OCI-LY1 (cell line): ENCODE results near the gene MBNL1.

Source experiments
- CTCF ChIP-seq: fragments of 200-600 bp; sonication (generic), shearing (Covaris generic); IDR thresholded peaks from 2 replicates; pipeline ENCODE4 v1.5.1; 2017; ENCODE audit warnings: mild to moderate bottlenecking, antibody characterized with exemption, low read length, moderate library complexity, mixed read lengths
- EZH2 ChIP-seq: fragments of 200-600 bp; sonication (generic), shearing (Covaris generic); IDR thresholded peaks from 2 replicates; pipeline ENCODE4 v1.8.0; 2017; ENCODE audit warnings: borderline replicate concordance, mixed run types, mild to moderate bottlenecking, antibody characterized with exemption, low read length, moderate library complexity, mixed read lengths

GRCh38 chr3:152257563-152258035, 11.1 kb upstream of the MBNL1 start:
- TF ChIP-seq CTCF: no peak
- no peak for TF ChIP-seq EZH2
